ENCODE data around the gene ITGB5. TPM values are rescaled to one million over a fixed set of nuclear protein-coding genes. Genes with fewer than 3 reads are reported as not detected.

Gene ITGB5
- total and polyA plus RNA-seq, 4 donors, result 21.0 to 126 (median 43.7) TPM

- TF ChIP-seq CTCF (IDR thresholded peaks at IDR 0.05; ENCODE audit: control extremely low read depth, extremely low read depth), result no peak
- Histone ChIP-seq H3K27me3 (ENCODE audit: control insufficient read depth in 3 of 3, insufficient read depth in 3 of 3, low read length in 2 of 3) (no peaks in the 10 kb centered on the region), H3K9ac (ENCODE audit: insufficient read depth in 1 of 2, low read length in 2 of 2) (no peak overlapping the region), H3K4me3 (no peak overlapping the region), H3K36me3 (ENCODE audit: control insufficient read depth in 4 of 4, insufficient read depth in 4 of 4, low read length in 4 of 4) (peaks cover 0 to 9% (median 2%) of the 10 kb centered on the region in 4 donors), H3K9me3 (ENCODE audit: control insufficient read depth in 4 of 4, insufficient read depth in 3 of 4, low read length in 3 of 4) (no peaks in the 10 kb centered on the region), H3K27ac (ENCODE audit: low read depth in 1 of 2, low read length in 1 of 2) (no peak overlapping the region), H3K4me1 (ENCODE audit: control insufficient read depth in 5 of 5, insufficient read depth in 5 of 5, low read length in 5 of 5) (peaks cover 5 to 44% (median 19%) of the 10 kb centered on the region in 5 donors)
- DNase-seq, result no peak
- WGBS, 2 donors, result 91 to 93% methylated on average over 2 of the region's 2 CpGs
- no peak for ATAC-seq (ENCODE audit: insufficient read depth, low FRiP score)
Observed at GRCh38 chr3:124856677-124857076, 30.5 kb downstream of the ITGB5 start.

GRCh38 chr3:124854009-124854408, 33.2 kb downstream of the ITGB5 start:
- Histone ChIP-seq H3K36me3 (ENCODE audit: control insufficient read depth in 4 of 4, insufficient read depth in 4 of 4, low read length in 4 of 4) (peaks cover 0 to 9% (median 2%) of the 10 kb centered on the region in 4 donors), H3K27ac (ENCODE audit: low read depth in 1 of 2, low read length in 1 of 2) (no peak overlapping the region), H3K4me1 (ENCODE audit: control insufficient read depth in 5 of 5, insufficient read depth in 5 of 5, low read length in 5 of 5) (peaks cover 2 to 54% (median 19%) of the 10 kb centered on the region in 5 donors), H3K9me3 (ENCODE audit: control insufficient read depth in 4 of 4, insufficient read depth in 3 of 4, low read length in 3 of 4) (no peaks in the 10 kb centered on the region), H3K9ac (ENCODE audit: insufficient read depth in 1 of 2, low read length in 2 of 2) (no peak overlapping the region), H3K27me3 (ENCODE audit: control insufficient read depth in 3 of 3, insufficient read depth in 3 of 3, low read length in 2 of 3) (no peaks in the 10 kb centered on the region), H3K4me3 (no peak overlapping the region)
- peak in 2 of 3 donors; percentile 20 to 48 for DNase-seq
- 71 to 89% methylated on average over 1 of the region's 1 CpG for WGBS, 2 donors
- no peak for TF ChIP-seq CTCF (IDR thresholded peaks at IDR 0.05; ENCODE audit: control extremely low read depth, extremely low read depth)
- ATAC-seq (ENCODE audit: insufficient read depth, low FRiP score), result no peak

- Histone ChIP-seq H3K4me3 (no peak overlapping the region), H3K9ac (ENCODE audit: insufficient read depth in 1 of 2, low read length in 2 of 2) (no peak overlapping the region), H3K4me1 (ENCODE audit: control insufficient read depth in 5 of 5, insufficient read depth in 5 of 5, low read length in 5 of 5) (peaks cover 2 to 48% (median 17%) of the 10 kb centered on the region in 5 donors), H3K9me3 (ENCODE audit: control insufficient read depth in 4 of 4, insufficient read depth in 3 of 4, low read length in 3 of 4) (no peaks in the 10 kb centered on the region), H3K27me3 (ENCODE audit: control insufficient read depth in 3 of 3, insufficient read depth in 3 of 3, low read length in 2 of 3) (no peaks in the 10 kb centered on the region), H3K36me3 (ENCODE audit: control insufficient read depth in 4 of 4, insufficient read depth in 4 of 4, low read length in 4 of 4) (peaks cover 0 to 9% (median 2%) of the 10 kb centered on the region in 4 donors), H3K27ac (ENCODE audit: low read depth in 1 of 2, low read length in 1 of 2) (no peak overlapping the region)
- no peak for TF ChIP-seq CTCF (IDR thresholded peaks at IDR 0.05; ENCODE audit: control extremely low read depth, extremely low read depth)
- 89 to 90% methylated on average over 3 of the region's 3 CpGs for WGBS, 2 donors
- no peak for DNase-seq
- no peak for ATAC-seq (ENCODE audit: insufficient read depth, low FRiP score)
Observed at GRCh38 chr3:124853446-124853845, 33.7 kb downstream of the ITGB5 start.

- no peak overlapping the region for H3K4me3 ChIP-seq
- 91 to 92% methylated on average over 12 of the region's 12 CpGs for WGBS, 2 donors
- DNase-seq (no peak), ATAC-seq (ENCODE audit: insufficient read depth, low FRiP score) (no peak)
- H3K27ac ChIP-seq (ENCODE audit: low read depth in 1 of 2, low read length in 1 of 2), result peak overlapping the region in 1 of 2 donors; percentile 6
- H3K9ac ChIP-seq (ENCODE audit: insufficient read depth in 1 of 2, low read length in 2 of 2), result no peak overlapping the region
- H3K9me3 ChIP-seq (ENCODE audit: control insufficient read depth in 4 of 4, insufficient read depth in 3 of 4, low read length in 3 of 4), result no peaks in the 10 kb centered on the region
- H3K36me3 ChIP-seq (ENCODE audit: control insufficient read depth in 4 of 4, insufficient read depth in 4 of 4, low read length in 4 of 4), result peaks cover 0 to 11% (median 8%) of the 10 kb centered on the region in 4 donors
- no peaks in the 10 kb centered on the region for H3K27me3 ChIP-seq (ENCODE audit: control insufficient read depth in 3 of 3, insufficient read depth in 3 of 3, low read length in 2 of 3)
- no peak for TF ChIP-seq CTCF (IDR thresholded peaks at IDR 0.05; ENCODE audit: control extremely low read depth, extremely low read depth)
- H3K4me1 ChIP-seq (ENCODE audit: control insufficient read depth in 5 of 5, insufficient read depth in 5 of 5, low read length in 5 of 5), result peaks cover 4 to 37% (median 10%) of the 10 kb centered on the region in 5 donors
Observed at GRCh38 chr3:124851905-124852304, 35.3 kb downstream of the ITGB5 start.

Data from lung (tissue), 12 donors.